Measurements from ENCODE around the gene AWAT2. TPM values are rescaled to one million over a fixed set of nuclear protein-coding genes. Genes with fewer than 3 reads are reported as not detected.
A peak's percentile ranks its signal among the peaks of the same experiment; 100 is the strongest.

Gene AWAT2
- total RNA-seq, 1 donor from 2014 or later, result not detected

DNA sequence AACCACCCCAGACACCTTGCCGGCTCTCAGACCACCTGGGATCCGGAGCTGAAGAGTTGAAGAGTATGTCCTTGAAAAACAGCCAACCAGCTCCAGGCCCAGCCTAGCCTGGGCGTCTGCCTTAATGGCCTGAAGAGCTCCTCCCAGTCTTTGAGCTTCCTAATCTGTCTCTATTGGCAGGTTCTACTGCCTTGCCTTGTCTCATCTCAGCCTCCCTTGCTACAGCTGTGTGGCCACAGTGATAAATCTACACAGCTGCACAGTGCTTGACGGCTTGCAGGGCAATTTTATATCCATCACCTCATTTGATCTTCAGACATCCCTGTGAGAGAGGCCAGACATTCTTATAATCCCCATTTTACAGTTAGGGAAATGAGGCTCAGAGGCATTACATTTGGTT, 19.9 kb downstream of the AWAT2 start:
- Histone ChIP-seq H3K4me1 (ENCODE audit: control insufficient read depth in 3 of 3, insufficient read depth in 3 of 3, low read length in 3 of 3) (peaks cover 0 to 6% (median 0%) of the 10 kb centered on the region in 3 donors), H3K36me3 (ENCODE audit: control insufficient read depth in 3 of 3, insufficient read depth in 3 of 3, low read length in 3 of 3) (no peaks in the 10 kb centered on the region), H3K9me3 (ENCODE audit: control insufficient read depth in 3 of 3, low read length in 3 of 3) (no peaks in the 10 kb centered on the region), H3K9ac (ENCODE audit: low read depth in 1 of 3, low read length in 3 of 3) (no peak overlapping the region), H3K4me3 (ENCODE audit: low read length in 3 of 3) (no peak overlapping the region), H3K27me3 (ENCODE audit: control insufficient read depth in 3 of 3, insufficient read depth in 3 of 3, low read length in 3 of 3) (peaks cover 0 to 20% (median 0%) of the 10 kb centered on the region in 3 donors), H3K27ac (ENCODE audit: low read depth, low read length) (no peak overlapping the region)

DNA sequence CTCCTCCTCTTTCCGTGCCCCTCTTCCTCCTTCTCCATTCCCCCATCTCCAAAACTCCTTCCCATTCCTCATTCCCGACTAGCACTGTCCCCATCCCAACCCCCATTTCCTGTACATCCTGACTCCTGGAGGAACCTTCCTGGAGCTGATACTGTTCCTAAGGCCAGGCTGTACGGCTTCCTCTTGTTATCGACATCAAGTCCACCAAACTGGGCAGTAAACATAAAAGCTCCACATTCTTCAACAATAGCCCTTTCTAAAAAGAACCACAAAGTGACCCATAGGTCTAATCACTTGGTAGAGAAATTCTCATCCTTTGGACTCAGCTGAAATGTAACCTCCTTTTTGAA, 22.9 kb downstream of the AWAT2 start:
- H3K27ac ChIP-seq (ENCODE audit: low read depth, low read length), result no peak overlapping the region

DNA sequence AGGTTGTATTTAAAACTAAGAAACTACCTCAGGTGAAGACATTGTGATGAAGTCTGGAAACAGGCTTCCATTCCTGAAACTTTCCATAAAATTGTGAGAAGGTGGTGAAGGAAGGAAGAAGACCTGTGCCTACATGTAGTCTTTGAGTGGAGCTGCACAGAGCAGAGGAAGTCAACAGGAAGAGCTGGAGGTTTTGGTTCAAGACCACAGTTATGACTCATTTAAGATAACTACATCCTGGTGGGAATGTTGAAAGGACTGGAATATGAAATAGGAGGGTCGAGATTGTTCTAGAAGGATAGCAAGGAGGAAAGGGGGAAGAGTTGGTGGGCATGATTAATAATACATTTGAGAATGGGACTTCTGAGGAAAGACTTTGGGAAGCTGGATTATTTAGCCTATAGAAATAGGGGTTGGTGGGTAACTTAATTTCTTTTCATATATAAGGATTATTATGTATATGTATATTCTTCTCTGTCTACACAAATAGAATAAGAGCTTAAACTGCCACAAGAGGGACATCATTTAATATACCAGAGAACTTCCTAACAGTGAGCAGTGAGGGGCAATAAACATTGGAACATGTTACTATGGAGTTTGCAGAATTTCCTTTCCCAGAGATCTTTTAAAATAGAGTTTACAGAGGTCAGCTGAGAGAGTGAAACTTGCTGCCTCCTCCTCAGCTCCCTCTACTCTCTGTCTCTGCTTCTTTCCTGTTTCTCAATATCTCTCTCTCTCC, 23.5 kb downstream of the AWAT2 start:
- Histone ChIP-seq H3K4me1 (ENCODE audit: control insufficient read depth in 3 of 3, insufficient read depth in 3 of 3, low read length in 3 of 3) (peaks cover 0 to 6% (median 0%) of the 10 kb centered on the region in 3 donors), H3K9me3 (ENCODE audit: control insufficient read depth in 3 of 3, low read length in 3 of 3) (peaks cover 0 to under 1% (median 0%) of the 10 kb centered on the region in 3 donors), H3K36me3 (ENCODE audit: control insufficient read depth in 3 of 3, insufficient read depth in 3 of 3, low read length in 3 of 3) (no peaks in the 10 kb centered on the region), H3K27ac (ENCODE audit: low read depth, low read length) (no peak overlapping the region), H3K4me3 (ENCODE audit: low read length in 3 of 3) (no peak overlapping the region), H3K27me3 (ENCODE audit: control insufficient read depth in 3 of 3, insufficient read depth in 3 of 3, low read length in 3 of 3) (peaks cover 0 to 15% (median 0%) of the 10 kb centered on the region in 3 donors), H3K9ac (ENCODE audit: low read depth in 1 of 3, low read length in 3 of 3) (no peak overlapping the region)

More for the DNA sequence above, 22.9 kb downstream of the AWAT2 start:
- H3K27me3 ChIP-seq (ENCODE audit: control insufficient read depth in 3 of 3, insufficient read depth in 3 of 3, low read length in 3 of 3), result peaks cover 0 to 16% (median 0%) of the 10 kb centered on the region in 3 donors
- no peaks in the 10 kb centered on the region for H3K36me3 ChIP-seq (ENCODE audit: control insufficient read depth in 3 of 3, insufficient read depth in 3 of 3, low read length in 3 of 3)
- H3K4me3 ChIP-seq (ENCODE audit: low read length in 3 of 3), result no peak overlapping the region
- no peaks in the 10 kb centered on the region for H3K9me3 ChIP-seq (ENCODE audit: control insufficient read depth in 3 of 3, low read length in 3 of 3)
- peaks cover 0 to 6% (median 0%) of the 10 kb centered on the region in 3 donors for H3K4me1 ChIP-seq (ENCODE audit: control insufficient read depth in 3 of 3, insufficient read depth in 3 of 3, low read length in 3 of 3)
- no peak overlapping the region for H3K9ac ChIP-seq (ENCODE audit: low read depth in 1 of 3, low read length in 3 of 3)

DNA sequence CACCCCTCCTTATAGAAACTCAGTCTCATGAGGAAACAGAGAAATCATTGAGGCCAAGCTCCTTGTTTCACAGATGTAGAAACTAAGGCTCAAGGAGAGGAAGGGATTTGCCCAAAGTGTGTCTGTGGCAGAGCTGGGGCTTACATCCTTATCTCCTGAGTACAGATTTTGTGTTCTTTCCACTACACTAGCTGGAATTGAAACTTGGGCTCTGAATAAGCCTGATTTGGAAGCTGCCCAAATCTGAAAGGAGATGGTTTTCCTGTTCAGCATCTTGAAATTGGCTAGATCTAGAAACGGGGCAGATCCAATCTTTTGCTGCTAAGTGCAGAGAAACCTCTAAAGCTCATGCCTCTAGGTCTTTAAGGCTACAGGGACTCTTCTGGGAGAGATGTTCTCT, 24.3 kb downstream of the AWAT2 start:
- Histone ChIP-seq H3K4me3 (ENCODE audit: low read length in 3 of 3) (no peak overlapping the region), H3K9ac (ENCODE audit: low read depth in 1 of 3, low read length in 3 of 3) (no peak overlapping the region), H3K9me3 (ENCODE audit: control insufficient read depth in 3 of 3, low read length in 3 of 3) (peaks cover 0 to 2% (median 0%) of the 10 kb centered on the region in 3 donors), H3K36me3 (ENCODE audit: control insufficient read depth in 3 of 3, insufficient read depth in 3 of 3, low read length in 3 of 3) (no peaks in the 10 kb centered on the region), H3K27ac (ENCODE audit: low read depth, low read length) (no peak overlapping the region), H3K27me3 (ENCODE audit: control insufficient read depth in 3 of 3, insufficient read depth in 3 of 3, low read length in 3 of 3) (peaks cover 0 to 10% (median 0%) of the 10 kb centered on the region in 3 donors), H3K4me1 (ENCODE audit: control insufficient read depth in 3 of 3, insufficient read depth in 3 of 3, low read length in 3 of 3) (peaks cover 0 to 6% (median 0%) of the 10 kb centered on the region in 3 donors)

DNA sequence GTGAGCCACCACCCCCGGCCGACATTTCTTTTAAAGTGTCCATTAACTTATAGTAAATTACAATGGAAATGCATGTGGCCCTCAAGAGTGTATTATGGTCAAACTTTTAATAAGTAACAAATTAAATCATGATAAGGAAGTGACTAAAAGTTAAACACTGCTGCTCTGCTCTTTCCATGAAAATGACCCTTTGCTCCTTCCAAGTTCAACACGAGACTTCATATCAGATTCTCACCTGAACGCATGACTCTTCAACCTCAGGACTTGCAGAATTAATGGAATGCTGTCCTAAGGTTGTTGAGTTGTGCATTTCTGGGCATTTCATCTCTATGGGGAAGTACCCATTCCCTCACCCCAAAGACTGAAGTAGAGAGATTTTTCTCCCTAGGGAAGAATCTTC, 27.1 kb downstream of the AWAT2 start:
- Histone ChIP-seq H3K4me3 (ENCODE audit: low read length in 3 of 3) (no peak overlapping the region), H3K27ac (ENCODE audit: low read depth, low read length) (no peak overlapping the region), H3K36me3 (ENCODE audit: control insufficient read depth in 3 of 3, insufficient read depth in 3 of 3, low read length in 3 of 3) (no peaks in the 10 kb centered on the region), H3K9ac (ENCODE audit: low read depth in 1 of 3, low read length in 3 of 3) (no peak overlapping the region), H3K4me1 (ENCODE audit: control insufficient read depth in 3 of 3, insufficient read depth in 3 of 3, low read length in 3 of 3) (no peaks in the 10 kb centered on the region), H3K27me3 (ENCODE audit: control insufficient read depth in 3 of 3, insufficient read depth in 3 of 3, low read length in 3 of 3) (no peaks in the 10 kb centered on the region), H3K9me3 (ENCODE audit: control insufficient read depth in 3 of 3, low read length in 3 of 3) (peaks cover 0 to 2% (median 0%) of the 10 kb centered on the region in 3 donors)

DNA sequence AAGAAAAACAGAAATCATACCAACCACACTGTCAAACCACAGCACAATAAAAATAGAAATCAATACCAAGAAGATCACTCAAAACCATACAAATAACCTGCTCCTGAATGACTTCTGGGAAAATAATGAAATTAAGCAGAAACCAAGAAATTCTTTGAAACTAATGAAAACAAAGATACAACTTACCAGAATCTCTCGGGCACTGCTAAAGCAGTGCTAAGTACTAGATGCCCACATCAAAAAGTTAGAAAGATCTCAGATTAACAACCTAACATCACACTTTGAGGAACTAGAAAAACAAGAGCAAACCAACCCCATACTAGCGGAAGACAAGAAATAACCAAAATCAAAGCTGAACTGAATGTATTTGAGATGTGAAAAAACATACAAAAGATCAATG, 33.2 kb downstream of the AWAT2 start:
- peaks cover 6 to 10% (median 7%) of the 10 kb centered on the region in 3 donors for H3K4me1 ChIP-seq (ENCODE audit: control insufficient read depth in 3 of 3, insufficient read depth in 3 of 3, low read length in 3 of 3)
- H3K27me3 ChIP-seq (ENCODE audit: control insufficient read depth in 3 of 3, insufficient read depth in 3 of 3, low read length in 3 of 3), result peaks cover 0 to 7% (median 0%) of the 10 kb centered on the region in 3 donors
- no peak overlapping the region for H3K4me3 ChIP-seq (ENCODE audit: low read length in 3 of 3)
- H3K27ac ChIP-seq (ENCODE audit: low read depth, low read length), result no peak overlapping the region
- no peak overlapping the region for H3K9ac ChIP-seq (ENCODE audit: low read depth in 1 of 3, low read length in 3 of 3)
- H3K9me3 ChIP-seq (ENCODE audit: control insufficient read depth in 3 of 3, low read length in 3 of 3), result peaks cover 0 to 2% (median 0%) of the 10 kb centered on the region in 3 donors
- no peaks in the 10 kb centered on the region for H3K36me3 ChIP-seq (ENCODE audit: control insufficient read depth in 3 of 3, insufficient read depth in 3 of 3, low read length in 3 of 3)

DNA sequence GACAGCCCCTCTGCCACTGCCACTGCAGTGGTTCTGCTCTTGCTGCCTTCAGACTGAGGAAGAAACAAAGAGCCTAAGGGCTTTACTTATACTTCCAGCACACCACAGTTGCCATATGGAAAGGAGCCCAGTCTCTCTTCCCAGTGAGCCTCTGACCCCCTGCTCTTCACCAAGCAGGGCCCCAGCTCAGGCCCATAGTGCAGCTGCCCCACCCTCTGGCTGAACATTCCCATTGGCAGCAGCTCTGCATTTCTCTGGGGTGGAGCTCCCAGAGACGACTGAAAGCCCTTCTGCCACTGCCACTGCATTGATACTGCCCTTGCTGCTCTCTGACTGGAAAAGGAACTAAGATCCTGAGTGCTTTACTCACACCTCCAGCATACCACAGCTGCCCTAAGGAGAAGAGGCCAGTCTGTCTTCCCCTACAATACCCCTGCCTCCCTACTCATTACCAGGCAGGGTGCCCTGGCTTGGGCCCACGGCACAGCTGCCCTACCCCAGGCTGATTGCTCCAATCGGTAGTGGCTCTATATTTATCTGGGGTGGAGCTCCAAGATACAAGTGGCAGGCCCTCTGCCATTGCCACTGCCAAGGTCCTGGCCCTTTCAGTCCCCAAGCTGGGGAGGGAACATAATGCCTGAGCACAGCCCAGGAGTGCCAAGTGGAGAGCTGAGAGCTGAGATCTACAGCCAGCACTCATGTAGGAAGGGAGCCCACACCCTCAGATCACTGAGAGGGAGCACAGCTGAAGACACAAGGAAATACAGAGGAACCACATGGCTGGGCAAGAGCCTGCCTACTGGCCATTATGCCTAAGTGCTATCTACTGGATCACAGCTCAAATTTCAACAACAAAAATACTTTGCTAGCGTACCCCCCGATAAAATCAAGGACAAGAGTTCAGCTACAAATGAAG, 36.0 kb downstream of the AWAT2 start:
- Histone ChIP-seq H3K9me3 (ENCODE audit: control insufficient read depth in 3 of 3, low read length in 3 of 3) (no peaks in the 10 kb centered on the region), H3K9ac (ENCODE audit: low read depth in 1 of 3, low read length in 3 of 3) (peak overlapping the region in 2 of 3 donors; percentile 1 to 40), H3K36me3 (ENCODE audit: control insufficient read depth in 3 of 3, insufficient read depth in 3 of 3, low read length in 3 of 3) (no peaks in the 10 kb centered on the region), H3K4me3 (ENCODE audit: low read length in 3 of 3) (peak overlapping the region in 1 of 3 donors; percentile 6), H3K27me3 (ENCODE audit: control insufficient read depth in 3 of 3, insufficient read depth in 3 of 3, low read length in 3 of 3) (peaks cover 0 to 7% (median 0%) of the 10 kb centered on the region in 3 donors), H3K27ac (ENCODE audit: low read depth, low read length) (peak overlapping the region; percentile 49), H3K4me1 (ENCODE audit: control insufficient read depth in 3 of 3, insufficient read depth in 3 of 3, low read length in 3 of 3) (peaks cover 6 to 10% (median 7%) of the 10 kb centered on the region in 3 donors)

DNA sequence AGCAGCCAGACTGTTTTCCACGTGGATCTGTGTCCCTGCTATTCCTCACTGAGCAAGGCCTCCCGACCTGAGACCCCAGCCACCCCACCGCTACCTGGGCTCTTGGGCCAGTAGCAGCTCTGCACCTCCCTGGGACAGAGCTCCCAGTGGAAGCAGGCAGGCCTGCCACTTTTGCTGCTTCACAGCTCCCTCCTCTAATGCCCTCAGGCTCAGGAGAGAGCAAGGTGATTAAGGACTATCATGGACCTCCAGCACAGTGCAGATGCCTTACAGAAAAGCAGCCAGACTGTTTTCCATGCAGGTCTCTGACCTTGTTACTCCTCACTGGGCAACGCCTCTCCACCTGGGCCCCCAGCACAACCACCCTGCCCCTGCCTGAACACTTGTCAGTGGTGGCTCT, 37.0 kb downstream of the AWAT2 start:
- Histone ChIP-seq H3K4me3 (ENCODE audit: low read length in 3 of 3) (no peak overlapping the region), H3K9ac (ENCODE audit: low read depth in 1 of 3, low read length in 3 of 3) (no peak overlapping the region), H3K27ac (ENCODE audit: low read depth, low read length) (no peak overlapping the region), H3K27me3 (ENCODE audit: control insufficient read depth in 3 of 3, insufficient read depth in 3 of 3, low read length in 3 of 3) (peaks cover 0 to 7% (median 0%) of the 10 kb centered on the region in 3 donors), H3K4me1 (ENCODE audit: control insufficient read depth in 3 of 3, insufficient read depth in 3 of 3, low read length in 3 of 3) (peaks cover 6 to 10% (median 7%) of the 10 kb centered on the region in 3 donors), H3K9me3 (ENCODE audit: control insufficient read depth in 3 of 3, low read length in 3 of 3) (no peaks in the 10 kb centered on the region), H3K36me3 (ENCODE audit: control insufficient read depth in 3 of 3, insufficient read depth in 3 of 3, low read length in 3 of 3) (no peaks in the 10 kb centered on the region)

DNA sequence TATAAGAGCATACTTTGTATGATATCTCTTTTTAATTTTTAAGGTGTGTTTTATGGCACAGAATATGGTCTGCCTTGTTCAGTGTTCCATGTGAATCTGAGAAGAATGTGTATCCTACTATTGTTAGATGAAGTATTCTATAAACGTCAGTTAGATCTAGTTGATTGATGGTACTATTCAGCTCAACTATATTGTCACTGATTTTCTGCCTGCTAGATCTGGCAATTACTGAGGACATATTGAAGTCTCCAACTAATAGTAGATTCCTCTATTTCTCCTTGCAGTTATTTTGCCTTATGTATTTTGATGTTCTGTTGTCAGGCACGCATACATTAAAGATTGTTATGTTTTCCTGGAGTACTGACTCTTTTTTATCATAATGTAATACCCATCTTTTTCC, 39.8 kb downstream of the AWAT2 start:
- Histone ChIP-seq H3K27me3 (ENCODE audit: control insufficient read depth in 3 of 3, insufficient read depth in 3 of 3, low read length in 3 of 3) (peaks cover 0 to 7% (median 0%) of the 10 kb centered on the region in 3 donors), H3K4me3 (ENCODE audit: low read length in 3 of 3) (no peak overlapping the region), H3K9me3 (ENCODE audit: control insufficient read depth in 3 of 3, low read length in 3 of 3) (no peaks in the 10 kb centered on the region), H3K27ac (ENCODE audit: low read depth, low read length) (no peak overlapping the region), H3K9ac (ENCODE audit: low read depth in 1 of 3, low read length in 3 of 3) (no peak overlapping the region), H3K36me3 (ENCODE audit: control insufficient read depth in 3 of 3, insufficient read depth in 3 of 3, low read length in 3 of 3) (no peaks in the 10 kb centered on the region), H3K4me1 (ENCODE audit: control insufficient read depth in 3 of 3, insufficient read depth in 3 of 3, low read length in 3 of 3) (peaks cover 6 to 10% (median 7%) of the 10 kb centered on the region in 3 donors)
